ENCODE results near the gene SEL1L.
"Not testable (repeated sequence)": the region's sequence is repeated elsewhere in the genome, so short reads cannot be mapped to it uniquely, and the experiment has no call there.

Gene SEL1L

GRCh38 chr14:81464253-81465002, 69.2 kb downstream of the SEL1L start:
- DNase-seq (ENCODE audit: low read depth, low spot score) = peak; percentile 39
- Histone ChIP-seq H3K9ac (ENCODE audit: insufficient read length) (peak overlapping the region; percentile 62), H3K4me3 (peak overlapping the region; percentile 81), H3K36me3 (ENCODE audit: insufficient read depth, low read length) (no peaks in the 10 kb centered on the region), H3K27ac (no peak overlapping the region), H3K9me3 (ENCODE audit: low read depth, low read length) (no peaks in the 10 kb centered on the region)
- no peak for TF ChIP-seq POLR2AphosphoS5 (IDR thresholded peaks at IDR 0.05; ENCODE audit: borderline replicate concordance, low read depth, low read length)
- TF ChIP-seq EZH2 (IDR thresholded peaks at IDR 0.05) = no peak
- no peak for TF ChIP-seq FOXP2 (optimal IDR thresholded peaks at IDR 0.05; ENCODE audit: control extremely low read depth, extremely low read length, insufficient read depth)

DNA sequence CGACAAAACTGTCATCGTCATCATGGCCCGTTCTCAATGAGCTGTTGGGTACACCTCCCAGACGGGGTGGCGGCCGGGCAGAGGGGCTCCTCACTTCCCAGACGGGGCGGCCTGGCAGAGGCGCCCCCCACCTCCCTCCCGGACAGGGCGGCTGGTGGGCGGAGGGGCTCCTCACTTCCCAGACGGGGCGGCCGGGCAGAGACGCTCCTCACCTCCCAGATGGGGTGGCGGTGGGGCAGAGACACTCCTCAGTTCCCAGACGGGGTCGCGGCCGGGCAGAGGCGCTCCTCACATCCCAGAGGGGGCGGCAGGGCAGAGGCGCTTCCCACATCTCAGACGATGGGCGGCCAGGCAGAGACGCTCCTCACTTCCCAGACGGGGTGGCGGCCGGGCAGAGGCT, 71.3 kb downstream of the SEL1L start:
- not testable (repeated sequence) for H3K27ac ChIP-seq; H3K9ac ChIP-seq (ENCODE audit: insufficient read length); H3K9me3 ChIP-seq (ENCODE audit: low read depth, low read length); H3K36me3 ChIP-seq (ENCODE audit: insufficient read depth, low read length); DNase-seq (ENCODE audit: low read depth, low spot score); H3K4me3 ChIP-seq

DNA sequence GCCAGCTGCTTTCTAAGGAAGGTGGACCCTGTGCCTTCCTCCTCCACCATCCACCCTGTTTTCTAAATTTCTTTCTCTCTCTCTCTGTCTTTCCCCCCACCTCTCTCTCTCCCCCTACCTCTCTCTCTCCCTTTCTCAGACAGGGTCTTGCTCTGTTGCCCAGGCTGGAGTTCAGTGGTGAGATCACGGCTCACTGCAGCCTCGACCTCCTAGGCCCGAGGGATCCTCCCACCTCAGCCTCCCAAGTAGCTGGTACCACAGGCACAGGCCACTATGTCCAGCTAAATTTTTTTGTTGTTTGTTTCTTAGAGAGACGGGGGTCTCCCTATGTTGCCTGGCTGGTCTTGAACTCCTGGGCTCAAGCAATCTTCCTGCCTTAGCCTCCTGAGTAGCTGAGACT, 73.7 kb downstream of the SEL1L start:
- no peaks in the 10 kb centered on the region for H3K9me3 ChIP-seq (ENCODE audit: low read depth, low read length)
- H3K9ac ChIP-seq (ENCODE audit: insufficient read length) = no peak overlapping the region
- no peaks in the 10 kb centered on the region for H3K36me3 ChIP-seq (ENCODE audit: insufficient read depth, low read length)
- TF ChIP-seq EZH2 (IDR thresholded peaks at IDR 0.05) (no peak), POLR2AphosphoS5 (IDR thresholded peaks at IDR 0.05; ENCODE audit: borderline replicate concordance, low read depth, low read length) (no peak), FOXP2 (optimal IDR thresholded peaks at IDR 0.05; ENCODE audit: control extremely low read depth, extremely low read length, insufficient read depth) (no peak)
- H3K27ac ChIP-seq = no peak overlapping the region
- DNase-seq (ENCODE audit: low read depth, low spot score) = no peak
- no peak overlapping the region for H3K4me3 ChIP-seq

GRCh38 chr14:81458352-81458751, 75.3 kb downstream of the SEL1L start:
- TF ChIP-seq POLR2AphosphoS5 (IDR thresholded peaks at IDR 0.05; ENCODE audit: borderline replicate concordance, low read depth, low read length) (no peak), EZH2 (IDR thresholded peaks at IDR 0.05) (no peak), FOXP2 (optimal IDR thresholded peaks at IDR 0.05; ENCODE audit: control extremely low read depth, extremely low read length, insufficient read depth) (no peak)
- Histone ChIP-seq H3K9ac (ENCODE audit: insufficient read length) (no peak overlapping the region), H3K4me3 (no peak overlapping the region), H3K9me3 (ENCODE audit: low read depth, low read length) (no peaks in the 10 kb centered on the region), H3K27ac (no peak overlapping the region), H3K36me3 (ENCODE audit: insufficient read depth, low read length) (no peaks in the 10 kb centered on the region)
- no peak for DNase-seq (ENCODE audit: low read depth, low spot score)

DNA sequence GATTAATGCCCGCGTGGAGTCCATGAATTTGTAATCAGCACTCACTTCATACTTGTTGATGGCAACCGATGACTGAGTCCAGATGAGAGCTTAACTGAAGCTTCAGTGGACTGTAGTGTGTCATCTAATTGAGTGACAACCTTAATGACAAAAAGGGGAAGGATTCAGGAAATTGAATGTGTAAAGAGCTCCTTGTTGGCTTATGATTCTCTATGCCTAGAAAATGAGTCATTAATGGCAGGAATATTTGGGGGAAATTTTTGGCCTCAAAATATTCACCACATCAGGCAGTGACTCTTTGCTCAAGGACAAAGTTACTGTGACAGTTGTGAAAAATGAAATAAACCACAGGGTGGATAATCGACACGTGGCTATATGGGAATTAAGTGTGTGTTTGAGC, 78.3 kb downstream of the SEL1L start:
- Histone ChIP-seq H3K36me3 (ENCODE audit: insufficient read depth, low read length) (no peaks in the 10 kb centered on the region), H3K4me3 (no peak overlapping the region), H3K27ac (no peak overlapping the region), H3K9ac (ENCODE audit: insufficient read length) (no peak overlapping the region), H3K9me3 (ENCODE audit: low read depth, low read length) (no peaks in the 10 kb centered on the region)
- no peak for TF ChIP-seq FOXP2 (optimal IDR thresholded peaks at IDR 0.05; ENCODE audit: control extremely low read depth, extremely low read length, insufficient read depth)
- TF ChIP-seq POLR2AphosphoS5 (IDR thresholded peaks at IDR 0.05; ENCODE audit: borderline replicate concordance, low read depth, low read length) = no peak
- no peak for DNase-seq (ENCODE audit: low read depth, low spot score)

- H3K36me3 ChIP-seq (ENCODE audit: insufficient read depth, low read length) = no peaks in the 10 kb centered on the region
- no peak for DNase-seq (ENCODE audit: low read depth, low spot score)
- no peak overlapping the region for H3K4me3 ChIP-seq
Measured at GRCh38 chr14:81454572-81455218, 79.0 kb downstream of the SEL1L start.

GRCh38 chr14:81453166-81453766, 80.4 kb downstream of the SEL1L start:
- DNase-seq (ENCODE audit: low read depth, low spot score) = peak; percentile 24
- Histone ChIP-seq H3K36me3 (ENCODE audit: insufficient read depth, low read length) (no peaks in the 10 kb centered on the region), H3K9me3 (ENCODE audit: low read depth, low read length) (no peaks in the 10 kb centered on the region), H3K9ac (ENCODE audit: insufficient read length) (no peak overlapping the region), H3K27ac (no peak overlapping the region), H3K4me3 (no peak overlapping the region)
- TF ChIP-seq FOXP2 (optimal IDR thresholded peaks at IDR 0.05; ENCODE audit: control extremely low read depth, extremely low read length, insufficient read depth) (no peak), EZH2 (IDR thresholded peaks at IDR 0.05) (no peak), POLR2AphosphoS5 (IDR thresholded peaks at IDR 0.05; ENCODE audit: borderline replicate concordance, low read depth, low read length) (no peak)

More at GRCh38 chr14:81454572-81455218, 79.0 kb downstream of the SEL1L start:
- Histone ChIP-seq H3K9ac (ENCODE audit: insufficient read length) (no peak overlapping the region), H3K9me3 (ENCODE audit: low read depth, low read length) (no peaks in the 10 kb centered on the region), H3K27ac (no peak overlapping the region)
- TF ChIP-seq EZH2 (IDR thresholded peaks at IDR 0.05) (no peak), FOXP2 (optimal IDR thresholded peaks at IDR 0.05; ENCODE audit: control extremely low read depth, extremely low read length, insufficient read depth) (no peak), POLR2AphosphoS5 (IDR thresholded peaks at IDR 0.05; ENCODE audit: borderline replicate concordance, low read depth, low read length) (no peak)

- H3K9ac ChIP-seq (ENCODE audit: insufficient read length) = no peak overlapping the region
- no peak overlapping the region for H3K4me3 ChIP-seq
- no peak for TF ChIP-seq POLR2AphosphoS5 (IDR thresholded peaks at IDR 0.05; ENCODE audit: borderline replicate concordance, low read depth, low read length)
- no peak for TF ChIP-seq EZH2 (IDR thresholded peaks at IDR 0.05)
- TF ChIP-seq FOXP2 (optimal IDR thresholded peaks at IDR 0.05; ENCODE audit: control extremely low read depth, extremely low read length, insufficient read depth) = no peak
- no peaks in the 10 kb centered on the region for H3K9me3 ChIP-seq (ENCODE audit: low read depth, low read length)
- no peak overlapping the region for H3K27ac ChIP-seq
- H3K36me3 ChIP-seq (ENCODE audit: insufficient read depth, low read length) = no peaks in the 10 kb centered on the region
- no peak for DNase-seq (ENCODE audit: low read depth, low spot score)
Measured at GRCh38 chr14:81452341-81453133, 81.1 kb downstream of the SEL1L start.
